GM10266 (cell line): ENCODE measurements around the gene RTEL1.

Experiments
- DNase-seq: peaks from one replicate; pipeline ENCODE4 v3.0.0; 2012; ENCODE audit errors: extremely low spot score
- TF ChIP-seq, protein P1 (sequence below): IDR thresholded peaks from 2 replicates; pipeline ENCODE4 v1.5.1; 2012; ENCODE audit warnings: mild to moderate bottlenecking, low read depth; ENCODE audit not compliant: control insufficient read depth, insufficient read depth; ENCODE audit errors: missing control alignments

The RTEL1 gene

DNA sequence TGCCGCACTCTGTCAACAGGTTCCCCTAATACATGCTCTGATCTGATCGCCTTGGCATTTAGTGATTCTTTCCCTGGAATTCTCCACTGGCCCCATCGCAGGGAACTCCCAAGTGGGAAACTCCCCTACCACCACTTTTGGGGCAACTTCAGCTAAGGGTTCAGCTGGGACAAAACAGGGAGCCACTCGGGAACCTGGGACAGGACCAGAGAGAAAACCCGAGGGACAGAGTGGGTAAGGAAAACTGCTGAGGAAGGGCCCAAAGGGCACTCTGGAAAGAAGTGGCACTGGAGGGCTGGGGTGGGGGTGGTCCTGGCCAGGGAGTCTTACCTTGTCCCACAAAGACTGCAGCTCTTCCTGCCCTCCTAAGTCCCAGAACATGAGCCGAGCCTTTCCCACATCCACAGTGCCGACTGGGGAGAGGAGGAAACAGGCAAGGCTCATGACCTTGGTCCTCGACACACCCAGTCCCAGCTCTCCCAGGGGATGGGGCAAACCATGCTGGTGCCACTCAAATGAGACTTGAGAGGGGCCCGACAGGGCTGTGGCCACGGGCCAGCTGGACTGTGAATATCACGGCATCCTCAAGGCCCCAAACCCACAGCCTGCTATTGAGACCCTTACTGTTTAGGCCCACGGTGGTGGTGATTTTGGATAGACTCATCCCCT lies 48.0 kb downstream of the RTEL1 start:
- TF ChIP-seq, protein P1, sequence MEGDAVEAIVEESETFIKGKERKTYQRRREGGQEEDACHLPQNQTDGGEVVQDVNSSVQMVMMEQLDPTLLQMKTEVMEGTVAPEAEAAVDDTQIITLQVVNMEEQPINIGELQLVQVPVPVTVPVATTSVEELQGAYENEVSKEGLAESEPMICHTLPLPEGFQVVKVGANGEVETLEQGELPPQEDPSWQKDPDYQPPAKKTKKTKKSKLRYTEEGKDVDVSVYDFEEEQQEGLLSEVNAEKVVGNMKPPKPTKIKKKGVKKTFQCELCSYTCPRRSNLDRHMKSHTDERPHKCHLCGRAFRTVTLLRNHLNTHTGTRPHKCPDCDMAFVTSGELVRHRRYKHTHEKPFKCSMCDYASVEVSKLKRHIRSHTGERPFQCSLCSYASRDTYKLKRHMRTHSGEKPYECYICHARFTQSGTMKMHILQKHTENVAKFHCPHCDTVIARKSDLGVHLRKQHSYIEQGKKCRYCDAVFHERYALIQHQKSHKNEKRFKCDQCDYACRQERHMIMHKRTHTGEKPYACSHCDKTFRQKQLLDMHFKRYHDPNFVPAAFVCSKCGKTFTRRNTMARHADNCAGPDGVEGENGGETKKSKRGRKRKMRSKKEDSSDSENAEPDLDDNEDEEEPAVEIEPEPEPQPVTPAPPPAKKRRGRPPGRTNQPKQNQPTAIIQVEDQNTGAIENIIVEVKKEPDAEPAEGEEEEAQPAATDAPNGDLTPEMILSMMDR, result no peak
- no peak for DNase-seq

DNA sequence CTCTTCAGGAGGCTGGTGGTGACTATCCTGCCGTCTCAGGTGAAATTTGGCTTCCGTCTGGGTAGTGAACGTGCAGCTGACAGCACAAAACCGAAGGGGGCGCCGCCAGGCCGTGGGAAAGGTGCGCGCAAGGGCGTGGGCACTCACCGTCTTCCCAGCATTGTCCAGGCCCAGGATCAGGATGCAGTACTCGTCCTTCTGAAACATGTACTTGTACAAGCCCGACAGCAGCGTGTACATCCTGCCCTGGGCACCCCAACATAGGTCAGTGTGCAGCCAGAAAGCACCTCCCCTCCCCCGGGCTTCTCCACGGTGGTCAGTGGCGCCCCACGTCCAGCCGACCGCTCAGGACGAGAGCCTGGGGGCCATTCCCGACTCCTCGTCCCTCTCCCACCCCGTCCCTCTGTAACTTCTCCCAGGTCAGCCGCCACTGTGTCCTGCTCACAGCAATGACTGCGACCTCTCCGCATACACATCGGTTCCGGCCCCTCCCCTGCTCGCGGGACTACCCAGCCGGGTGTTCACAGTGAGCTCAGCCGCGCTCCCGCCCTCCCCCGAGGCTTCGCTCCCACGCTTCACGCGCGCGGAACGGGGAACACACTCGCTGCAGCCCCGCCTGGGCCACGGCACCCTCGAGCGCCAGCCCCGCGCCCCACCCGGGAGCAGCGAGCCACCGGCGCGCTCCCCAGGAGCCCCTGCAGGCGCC lies 48.9 kb downstream of the RTEL1 start:
- TF ChIP-seq, protein P1, result peak; percentile 80
- peak; percentile 79 for DNase-seq

DNA sequence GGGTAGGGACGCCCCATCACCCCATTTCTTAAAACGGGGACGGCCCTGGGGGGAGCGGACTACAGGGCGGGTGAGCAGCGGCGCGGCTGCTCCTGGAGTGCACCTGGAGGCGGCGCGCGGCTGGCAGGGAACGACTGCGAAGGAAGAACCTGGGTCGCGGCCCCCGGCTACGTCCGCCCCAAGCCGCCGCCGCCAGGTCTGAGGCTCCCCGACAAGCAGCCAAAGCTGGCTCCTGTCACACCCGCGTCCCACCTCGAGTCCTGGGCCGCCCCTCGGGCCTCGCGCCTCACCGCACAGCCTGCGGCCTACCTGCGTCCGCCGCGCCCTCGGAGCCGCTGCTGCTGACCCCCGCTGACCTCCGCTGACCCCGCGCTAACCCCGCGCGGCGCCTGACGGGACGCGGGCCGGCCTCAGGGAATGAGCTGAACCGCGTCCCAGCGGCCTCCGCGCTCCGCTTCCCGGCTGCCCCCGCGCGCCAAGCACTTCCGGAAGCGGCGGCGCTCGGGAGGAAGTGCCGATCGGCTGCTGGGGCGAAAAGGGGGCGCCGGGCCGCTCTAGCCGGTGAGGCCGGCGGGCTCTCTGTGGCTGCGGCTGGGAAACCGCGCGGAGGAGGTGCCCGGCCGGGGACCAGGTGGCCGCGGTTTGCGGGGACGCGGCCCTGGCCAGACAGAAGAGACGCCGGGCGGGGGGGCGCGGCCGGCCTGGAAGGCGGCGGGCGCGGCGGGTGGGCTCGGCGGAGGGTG lies 49.6 kb downstream of the RTEL1 start, which contains the start of the genes ARFRP1 and ZGPAT:
Gene ARFRP1 (minus strand): TSS at position 419 of the 743 bp plus-strand sequence. CDS start 885 bp downstream, outside the sequence.
Gene ZGPAT (plus strand): TSS at position 482 of the 743 bp plus-strand sequence. CDS start 542 bp downstream, outside the sequence.
- DNase-seq, result peak; percentile 96
- TF ChIP-seq, protein P1, result no peak

DNA sequence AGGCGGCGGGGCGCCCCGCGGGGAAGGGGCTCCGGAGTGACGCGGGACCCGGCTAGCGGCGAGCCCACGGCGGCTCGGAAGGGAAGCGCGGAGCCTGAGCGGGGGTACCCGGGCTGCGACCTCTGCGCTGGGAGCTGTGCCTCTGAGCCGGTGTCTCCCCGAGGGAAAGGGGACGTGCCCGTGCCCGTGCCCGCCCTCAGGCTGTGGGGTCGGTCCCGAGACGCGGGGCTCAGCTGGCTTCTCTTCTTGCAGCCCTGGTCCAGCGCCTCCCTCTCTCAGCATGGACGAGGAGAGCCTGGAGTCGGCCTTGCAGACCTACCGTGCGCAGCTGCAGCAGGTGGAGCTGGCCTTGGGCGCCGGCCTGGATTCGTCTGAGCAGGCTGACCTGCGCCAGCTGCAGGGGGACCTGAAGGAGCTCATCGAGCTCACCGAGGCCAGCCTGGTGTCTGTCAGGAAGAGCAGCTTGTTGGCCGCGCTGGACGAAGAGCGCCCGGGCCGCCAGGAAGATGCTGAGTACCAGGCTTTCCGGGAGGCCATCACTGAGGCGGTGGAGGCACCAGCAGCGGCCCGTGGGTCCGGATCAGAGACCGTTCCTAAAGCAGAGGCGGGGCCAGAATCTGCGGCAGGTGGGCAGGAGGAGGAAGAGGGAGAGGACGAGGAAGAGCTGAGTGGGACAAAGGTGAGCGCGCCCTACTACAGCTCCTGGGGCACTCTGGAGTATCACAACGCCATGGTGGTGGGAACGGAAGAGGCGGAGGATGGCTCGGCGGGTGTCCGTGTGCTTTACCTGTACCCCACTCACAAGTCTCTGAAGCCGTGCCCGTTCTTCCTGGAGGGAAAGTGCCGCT lies 50.4 kb downstream of the RTEL1 start:
- peak; percentile 41 for DNase-seq
- TF ChIP-seq, protein P1, result no peak

DNA sequence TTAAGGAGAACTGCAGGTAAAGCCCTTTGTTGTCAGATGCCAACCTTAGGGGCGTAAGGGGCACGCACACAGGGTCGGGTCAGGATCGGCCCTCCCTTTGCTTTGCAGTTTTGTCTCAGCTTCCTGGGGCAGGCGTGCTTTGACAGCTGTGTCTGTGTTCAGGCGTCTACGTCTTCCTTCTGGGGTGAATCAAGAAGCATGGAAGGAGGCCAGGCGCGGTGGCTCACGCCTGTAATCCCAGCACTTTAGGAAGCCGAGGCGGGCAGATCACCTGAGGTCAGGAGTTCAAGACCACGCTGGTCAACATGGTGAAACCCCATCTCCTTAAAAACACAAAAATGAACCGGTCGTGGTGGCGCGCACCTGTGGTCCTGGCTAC lies 51.0 kb downstream of the RTEL1 start:
- no peak for DNase-seq
- TF ChIP-seq, protein P1, result no peak

DNA sequence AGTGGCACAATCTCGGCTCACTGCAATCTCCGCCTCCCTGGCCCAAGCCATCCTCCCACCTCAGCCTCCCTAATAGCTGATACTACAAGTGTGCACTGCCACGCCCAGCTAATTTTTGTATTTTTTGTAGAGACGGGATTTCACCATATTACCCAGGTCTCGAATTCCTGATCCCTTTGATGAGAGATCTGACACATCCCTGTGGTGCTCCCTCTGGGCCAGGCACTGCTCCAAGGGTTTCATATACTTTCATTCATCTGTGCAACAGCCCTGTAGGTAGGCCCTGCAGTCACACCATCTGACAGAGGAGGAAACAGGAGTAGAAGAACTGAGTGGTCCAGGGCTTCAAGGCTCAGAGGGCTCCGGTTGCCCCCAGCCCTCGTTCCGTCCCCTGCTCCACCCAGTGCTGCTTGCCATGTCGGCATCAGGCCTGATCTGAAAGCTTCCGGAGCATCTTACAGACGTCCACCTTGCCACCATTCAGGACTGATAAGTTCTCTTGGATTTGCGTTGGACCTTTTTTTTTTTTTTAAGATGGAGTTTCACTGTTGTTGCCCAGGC lies 53.1 kb downstream of the RTEL1 start:
- no peak for DNase-seq
- TF ChIP-seq, protein P1, result no peak
